Right cardiac atrium (tissue), 5 donors: ENCODE data around the gene FYN. TPM values are rescaled to one million over a fixed set of nuclear protein-coding genes. Genes with fewer than 3 reads are reported as not detected.

Experiments
- ATAC-seq, 2 donors: fragments of 200-7000 bp; cut with Tn5 transposase; one replicate each; pipeline versions ENCODE4 v1.8.0 to v1.9.1; 2020; ENCODE audit warnings: moderate library complexity in 2 of 2, mild to moderate bottlenecking in 1 of 2
- DNase-seq, 3 donors: peaks; one replicate each; pipeline ENCODE4 v3.0.0-alpha.2; 2020
- H3K27ac ChIP-seq: one replicate; pipeline ENCODE4 v1.5.1; 2013; ENCODE audit warnings: mild to moderate bottlenecking, low read length, control low read depth, moderate library complexity
- H3K27me3 ChIP-seq: one replicate; pipeline ENCODE4 v1.6.1; 2013; ENCODE audit not compliant: control insufficient read depth, insufficient read depth
- H3K4me1 ChIP-seq: one replicate; pipeline ENCODE4 v1.6.1; 2013; ENCODE audit warnings: low read length; ENCODE audit not compliant: control insufficient read depth, insufficient read depth
- H3K4me3 ChIP-seq: one replicate; pipeline ENCODE4 v1.5.1; 2013; ENCODE audit warnings: low read length, control low read depth
- H3K9me3 ChIP-seq: one replicate; pipeline ENCODE4 v1.6.1; 2013; ENCODE audit warnings: low read length; ENCODE audit not compliant: control insufficient read depth
- WGBS: extraction: QIAGEN DNeasy Blood & Tissue Kit; methylation state at CpG from one replicate; pipeline ENCODE4 v1.1.7; 2013; 5-methylcytosine and 5-hydroxymethylcytosine counted together
- intact Hi-C, 4 donors: fragments of 100-400 bp; cut with DNase I; formaldehyde crosslinking; loops; one replicate each; pipeline versions ENCODE4 v1.11.0 to v1.14.0; 2022 to 2023
- polyA plus RNA-seq: library from polyadenylated mRNA; stranded (reverse); fragments of 200-250 nt; gene quantifications from one replicate; pipeline ENCODE4 v1.2.3, GENCODE V29; 2013
- total RNA-seq, 4 donors: library from RNA; stranded (reverse); fragmentation: NEBNext Ultra II Directional; extraction: Animal tissue kit (Norgen Biotek cat#: 25700); gene quantifications; one replicate each; pipeline ENCODE4 v1.2.1, GENCODE V29; 2021
- donor health status: healthy with polysubstance abuse.
- donor health status: DM: no; HTN: yes; CAD: no.
- donor health status: DM: no; HTN: no; CAD: no.
- donor health status: DM: no; HTN: yes; CAD: no; lungs with severe emphysema.
- donor health status: DM: yes; HTN: yes; CAD: no.

FYN gene
- total and polyA plus RNA-seq, 5 donors: 29.8 to 76.6 (median 73.3) TPM

- H3K4me1 ChIP-seq: no peaks in the 10 kb centered on the region
- DNase-seq (peak in 2 of 3 donors; percentile 56 to 69), ATAC-seq (peak; percentile 80 to 93)
- H3K27me3 ChIP-seq: no peaks in the 10 kb centered on the region
- no peak overlapping the region for H3K27ac ChIP-seq
- H3K9me3 ChIP-seq: no peaks in the 10 kb centered on the region
- H3K4me3 ChIP-seq: no peak overlapping the region
- intact Hi-C loops: no loop called here
Observed at GRCh38 chr6:111620169-111620568, 253.1 kb downstream of the FYN start.

GRCh38 chr6:111618407-111618806 lies 254.8 kb downstream of the FYN start:
- ATAC-seq (no peak), DNase-seq (no peak)
- H3K9me3 ChIP-seq: no peaks in the 10 kb centered on the region
- no peak overlapping the region for H3K4me3 ChIP-seq
- no peaks in the 10 kb centered on the region for H3K4me1 ChIP-seq
- WGBS: 93% methylated on average over 6 of the region's 6 CpGs
- no peak overlapping the region for H3K27ac ChIP-seq
- no peaks in the 10 kb centered on the region for H3K27me3 ChIP-seq
- intact Hi-C loops: no loop called here

GRCh38 chr6:111617149-111617548 lies 256.1 kb downstream of the FYN start:
- no peak for ATAC-seq
- DNase-seq: no peak
- Histone ChIP-seq H3K4me3 (no peak overlapping the region), H3K4me1 (no peaks in the 10 kb centered on the region), H3K9me3 (no peaks in the 10 kb centered on the region), H3K27ac (no peak overlapping the region), H3K27me3 (no peaks in the 10 kb centered on the region)
- 92% methylated on average over 5 of the region's 5 CpGs for WGBS
- intact Hi-C loops: no loop called here

- no peak overlapping the region for H3K4me3 ChIP-seq
- ATAC-seq (no peak), DNase-seq (no peak)
- no peaks in the 10 kb centered on the region for H3K27me3 ChIP-seq
- no peak overlapping the region for H3K27ac ChIP-seq
- H3K4me1 ChIP-seq: no peaks in the 10 kb centered on the region
- intact Hi-C loops: no loop called here
- no peaks in the 10 kb centered on the region for H3K9me3 ChIP-seq
- WGBS: 82% methylated on average over 12 of the region's 12 CpGs
Observed at GRCh38 chr6:111615916-111616612, 257.2 kb downstream of the FYN start.

- DNase-seq: peak in 2 of 3 donors; percentile 54 to 56
- peak; percentile 46 for ATAC-seq
- H3K9me3 ChIP-seq: no peaks in the 10 kb centered on the region
- intact Hi-C loops: no loop called here
- H3K4me1 ChIP-seq: no peaks in the 10 kb centered on the region
- H3K27ac ChIP-seq: no peak overlapping the region
- no peak overlapping the region for H3K4me3 ChIP-seq
- no peaks in the 10 kb centered on the region for H3K27me3 ChIP-seq
- 59% methylated on average over 12 of the region's 12 CpGs for WGBS
Observed at GRCh38 chr6:111614833-111615582, 258.2 kb downstream of the FYN start.

- intact Hi-C loops: no loop called here
- no peaks in the 10 kb centered on the region for H3K27me3 ChIP-seq
- 96% methylated on average over 3 of the region's 3 CpGs for WGBS
Observed at GRCh38 chr6:111612379-111612778, 260.9 kb downstream of the FYN start.

GRCh38 chr6:111610548-111611172 lies 262.6 kb downstream of the FYN start:
- H3K4me3 ChIP-seq: no peak overlapping the region
- H3K4me1 ChIP-seq: peaks cover 3% of the 10 kb centered on the region
- H3K9me3 ChIP-seq: no peaks in the 10 kb centered on the region
- no peak for ATAC-seq
- 92% methylated on average over 2 of the region's 2 CpGs for WGBS
- H3K27me3 ChIP-seq: no peaks in the 10 kb centered on the region
- no peak overlapping the region for H3K27ac ChIP-seq
- no peak for DNase-seq
- intact Hi-C loops: no loop called here

More at GRCh38 chr6:111612379-111612778, 260.9 kb downstream of the FYN start:
- H3K27ac ChIP-seq: no peak overlapping the region
- DNase-seq (no peak), ATAC-seq (no peak)
- H3K9me3 ChIP-seq: no peaks in the 10 kb centered on the region
- no peak overlapping the region for H3K4me3 ChIP-seq
- H3K4me1 ChIP-seq: no peaks in the 10 kb centered on the region

Other genes with a start within 250 kb of the FYN start
- not detected for gene CCN6, start 180.7 kb upstream of the FYN start, total RNA-seq
- gene CCN6, start 180.7 kb upstream of the FYN start, polyA plus RNA-seq: not detected
- 10 to 100 TPM; 21.4 to 36.9 (median 29.5) TPM for gene TUBE1, start 214.0 kb upstream of the FYN start, total RNA-seq
- gene TUBE1, start 214.0 kb upstream of the FYN start, polyA plus RNA-seq: 22.7 TPM
- gene FAM229B, start 214.1 kb upstream of the FYN start, total RNA-seq: 10 to 100 TPM; 60.2 to 77.7 (median 73.1) TPM
- 75.2 TPM for gene FAM229B, start 214.1 kb upstream of the FYN start, polyA plus RNA-seq